Progenitor cell of endocrine pancreas (in vitro differentiated cells): ENCODE data around the gene THSD4. TPM values are rescaled to one million over a fixed set of nuclear protein-coding genes. Genes with fewer than 3 reads are reported as not detected.

Experiments
- DNase-seq: peaks from one replicate; pipeline ENCODE4 v3.0.0; 2021; ENCODE audit warnings: low spot score; ENCODE audit not compliant: unreplicated experiment
- H3K27ac Mint-ChIP-seq: 2 replicates; pipeline ENCODE4 v1.8.0; 2021; ENCODE audit warnings: mild to moderate bottlenecking, moderate library complexity, mixed read lengths
- H3K27me3 Mint-ChIP-seq: 2 replicates; pipeline ENCODE4 v1.8.0; 2021; ENCODE audit warnings: mixed read lengths
- H3K36me3 Mint-ChIP-seq: 2 replicates; pipeline ENCODE4 v1.8.0; 2022; ENCODE audit warnings: mixed read lengths; ENCODE audit not compliant: insufficient read depth
- H3K4me1 Mint-ChIP-seq: 2 replicates; pipeline ENCODE4 v1.8.0; 2021; ENCODE audit warnings: low read depth, mixed read lengths
- H3K4me3 Mint-ChIP-seq: 2 replicates; pipeline ENCODE4 v1.8.0; 2021; ENCODE audit warnings: low read depth, mild to moderate bottlenecking, moderate library complexity, mixed read lengths
- H3K9me3 Mint-ChIP-seq: 2 replicates; pipeline ENCODE4 v1.8.0; 2021; ENCODE audit warnings: low read depth, mixed read lengths
- total RNA-seq: library from RNA; stranded (reverse); gene quantifications from 2 replicates; pipeline ENCODE4 v1.2.1, GENCODE V29; 2021
- TF ChIP-seq, protein P1 (sequence below): fragments of 200-600 bp; sonication (generic); IDR thresholded peaks from one replicate; pipeline ENCODE4 v1.5.0; 2021; ENCODE audit warnings: antibody characterized with exemption, mild to moderate bottlenecking; ENCODE audit not compliant: unreplicated experiment

Gene THSD4
- total RNA-seq, 1 donor from 2014 or later = 6.8 TPM

DNA sequence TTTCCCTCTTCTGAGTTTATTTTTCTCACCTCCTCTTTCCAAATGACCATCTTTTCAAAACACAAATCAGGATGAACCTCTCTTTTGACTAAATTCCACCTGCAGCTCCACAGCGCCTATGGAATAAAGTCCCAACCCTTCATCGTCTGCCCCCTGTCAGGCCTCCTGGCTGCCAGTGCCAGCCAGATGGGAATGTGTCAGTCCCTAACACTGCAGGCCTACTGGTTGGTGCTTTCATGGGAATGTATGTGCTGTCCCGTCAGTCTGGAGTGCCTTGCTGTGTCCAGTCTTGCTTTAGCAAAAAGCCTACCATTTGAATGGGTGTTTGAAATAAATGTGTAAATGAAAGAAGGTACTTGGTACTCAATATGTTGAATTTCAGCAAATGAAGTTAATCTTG lies 310.1 kb downstream of the THSD4 start:
- H3K4me1 Mint-ChIP-seq = no peaks in the 10 kb centered on the region
- DNase-seq = no peak
- no peak overlapping the region for H3K4me3 Mint-ChIP-seq
- TF ChIP-seq, protein P1, sequence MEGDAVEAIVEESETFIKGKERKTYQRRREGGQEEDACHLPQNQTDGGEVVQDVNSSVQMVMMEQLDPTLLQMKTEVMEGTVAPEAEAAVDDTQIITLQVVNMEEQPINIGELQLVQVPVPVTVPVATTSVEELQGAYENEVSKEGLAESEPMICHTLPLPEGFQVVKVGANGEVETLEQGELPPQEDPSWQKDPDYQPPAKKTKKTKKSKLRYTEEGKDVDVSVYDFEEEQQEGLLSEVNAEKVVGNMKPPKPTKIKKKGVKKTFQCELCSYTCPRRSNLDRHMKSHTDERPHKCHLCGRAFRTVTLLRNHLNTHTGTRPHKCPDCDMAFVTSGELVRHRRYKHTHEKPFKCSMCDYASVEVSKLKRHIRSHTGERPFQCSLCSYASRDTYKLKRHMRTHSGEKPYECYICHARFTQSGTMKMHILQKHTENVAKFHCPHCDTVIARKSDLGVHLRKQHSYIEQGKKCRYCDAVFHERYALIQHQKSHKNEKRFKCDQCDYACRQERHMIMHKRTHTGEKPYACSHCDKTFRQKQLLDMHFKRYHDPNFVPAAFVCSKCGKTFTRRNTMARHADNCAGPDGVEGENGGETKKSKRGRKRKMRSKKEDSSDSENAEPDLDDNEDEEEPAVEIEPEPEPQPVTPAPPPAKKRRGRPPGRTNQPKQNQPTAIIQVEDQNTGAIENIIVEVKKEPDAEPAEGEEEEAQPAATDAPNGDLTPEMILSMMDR = no peak
- H3K9me3 Mint-ChIP-seq = no peaks in the 10 kb centered on the region
- H3K27me3 Mint-ChIP-seq = peaks cover 84% of the 10 kb centered on the region
- no peak overlapping the region for H3K27ac Mint-ChIP-seq
- H3K36me3 Mint-ChIP-seq = no peaks in the 10 kb centered on the region

DNA sequence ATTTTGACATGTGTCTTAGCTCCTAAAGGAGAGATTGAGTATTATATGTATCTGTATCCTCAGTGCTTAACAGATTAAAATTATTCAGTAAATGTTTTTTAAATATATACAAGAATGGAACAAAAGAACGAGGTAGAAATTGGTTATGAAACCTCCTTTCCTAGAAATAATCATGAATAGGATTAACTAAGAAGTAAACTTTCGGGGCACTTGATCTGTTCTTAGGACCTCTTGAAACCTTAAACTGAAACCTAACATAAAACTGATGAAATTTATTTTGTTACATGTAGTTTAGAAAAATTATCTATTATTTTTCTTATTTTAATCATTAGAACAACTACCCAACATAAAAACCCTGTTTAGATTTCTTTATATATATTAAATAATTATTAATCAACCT lies 311.5 kb downstream of the THSD4 start:
- Mint-ChIP-seq H3K27me3 (peaks cover 76% of the 10 kb centered on the region), H3K4me1 (no peaks in the 10 kb centered on the region), H3K36me3 (no peaks in the 10 kb centered on the region), H3K27ac (no peak overlapping the region), H3K4me3 (no peak overlapping the region), H3K9me3 (no peaks in the 10 kb centered on the region)
- DNase-seq = no peak
- TF ChIP-seq, protein P1 = no peak

DNA sequence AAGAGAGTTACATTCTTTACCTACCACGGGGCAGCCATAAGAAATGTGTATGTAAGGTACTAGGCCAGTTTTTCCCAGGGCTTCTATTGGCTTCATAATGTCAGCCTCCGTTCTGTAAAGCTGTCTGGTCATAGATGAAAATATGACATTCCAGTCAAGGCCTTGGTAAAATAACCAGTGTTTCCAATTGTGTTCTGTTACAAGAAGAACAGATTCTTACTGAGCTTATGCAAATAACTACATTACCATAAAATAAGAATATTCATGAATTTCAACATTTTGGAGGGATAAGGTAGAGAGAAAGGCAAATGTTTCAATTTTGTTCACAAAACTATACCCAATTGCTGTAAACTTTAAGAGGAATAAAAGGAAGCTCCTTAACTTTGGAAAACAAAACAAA lies 315.5 kb downstream of the THSD4 start:
- Mint-ChIP-seq H3K4me3 (no peak overlapping the region), H3K27ac (no peak overlapping the region), H3K9me3 (no peaks in the 10 kb centered on the region), H3K4me1 (no peaks in the 10 kb centered on the region), H3K36me3 (no peaks in the 10 kb centered on the region), H3K27me3 (peaks cover 56% of the 10 kb centered on the region)
- TF ChIP-seq, protein P1 = no peak
- DNase-seq = no peak

DNA sequence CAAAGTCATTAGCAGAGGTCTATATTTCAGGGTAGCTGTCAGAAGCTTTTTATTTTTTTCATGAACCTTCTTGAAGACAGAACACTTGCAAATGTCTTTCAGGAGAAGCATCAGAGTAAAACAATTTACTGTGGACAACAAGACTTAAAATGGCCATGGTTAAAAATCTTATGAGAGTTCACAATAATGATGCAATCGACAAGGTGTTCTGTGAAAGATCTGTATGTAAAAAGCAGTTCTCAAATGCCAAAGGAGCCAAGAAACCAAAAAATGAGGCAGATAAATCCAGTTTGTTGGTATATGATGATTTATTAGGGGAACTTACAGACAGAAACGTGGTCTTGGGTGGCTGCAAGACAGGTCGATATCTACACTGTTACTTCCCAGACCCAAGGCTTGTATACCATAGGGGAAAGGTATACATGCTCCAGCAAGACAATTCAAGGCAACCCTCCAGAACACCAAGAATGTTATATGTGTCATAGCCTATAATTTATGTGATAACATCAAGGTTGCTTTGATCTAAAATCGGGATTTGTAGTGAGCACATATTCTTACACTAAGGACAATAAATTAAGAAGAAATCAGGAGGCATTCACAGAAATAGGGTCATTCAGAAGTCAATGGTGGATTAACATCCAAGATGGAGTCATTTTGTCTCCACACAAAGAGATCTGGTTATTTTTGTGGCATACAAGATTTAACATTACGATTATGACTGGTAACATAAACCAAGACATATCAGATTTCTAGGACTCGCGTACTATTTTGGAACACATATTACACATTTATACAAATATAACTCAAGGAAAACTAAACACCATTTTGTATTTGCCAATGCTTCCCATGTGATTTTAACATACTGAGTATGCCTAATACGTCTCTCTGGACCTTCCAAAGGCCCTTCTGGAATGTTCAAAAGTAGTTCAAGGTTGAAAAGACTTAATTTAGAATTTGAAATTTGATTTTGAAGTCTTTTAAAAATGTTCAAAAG lies 316.4 kb downstream of the THSD4 start:
- H3K4me3 Mint-ChIP-seq = no peak overlapping the region
- no peaks in the 10 kb centered on the region for H3K9me3 Mint-ChIP-seq
- no peak overlapping the region for H3K27ac Mint-ChIP-seq
- TF ChIP-seq, protein P1 = no peak
- peaks cover 58% of the 10 kb centered on the region for H3K27me3 Mint-ChIP-seq
- H3K36me3 Mint-ChIP-seq = no peaks in the 10 kb centered on the region
- no peaks in the 10 kb centered on the region for H3K4me1 Mint-ChIP-seq
- no peak for DNase-seq

DNA sequence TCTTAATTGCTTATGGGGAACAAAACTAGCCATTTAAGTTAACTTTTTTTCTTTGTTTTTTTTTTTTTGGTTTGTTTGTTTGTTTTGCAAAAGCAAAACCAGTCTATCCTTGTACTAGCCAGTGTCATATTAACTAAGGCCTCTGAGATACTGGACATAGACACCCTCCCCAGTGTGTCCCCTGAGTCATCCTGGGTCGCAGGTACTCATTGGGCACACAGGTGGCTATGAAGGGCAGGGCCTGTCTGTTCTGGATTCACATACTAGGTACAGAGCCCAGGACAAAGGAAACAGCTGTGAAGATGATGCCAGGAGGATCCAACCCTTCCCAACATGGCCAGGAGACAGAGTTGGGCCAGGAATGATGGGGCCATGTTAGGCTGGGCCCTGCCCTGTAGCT lies 318.1 kb downstream of the THSD4 start:
- H3K4me3 Mint-ChIP-seq = no peak overlapping the region
- TF ChIP-seq, protein P1 = no peak
- no peak for DNase-seq
- H3K27ac Mint-ChIP-seq = no peak overlapping the region
- peaks cover 62% of the 10 kb centered on the region for H3K27me3 Mint-ChIP-seq
- H3K36me3 Mint-ChIP-seq = no peaks in the 10 kb centered on the region
- no peaks in the 10 kb centered on the region for H3K9me3 Mint-ChIP-seq
- no peaks in the 10 kb centered on the region for H3K4me1 Mint-ChIP-seq
